Stimulated activated CD8-positive, alpha-beta memory T cell treated with anti-CD3 and anti-CD28 coated beads, Interleukin-4, amount 100 ng/mL, for 24 hours (primary cell): ENCODE results near the gene LARP1.
"Not testable (repeated sequence)": the region's sequence is repeated elsewhere in the genome, so short reads cannot be mapped to it uniquely, and the experiment has no call there.

Experiments
- DNase-seq: peaks from one replicate; pipeline ENCODE4 v3.0.0-alpha.2; 2020; ENCODE audit warnings: low read depth

Gene LARP1

GRCh38 chr5:154755361-154756008, at the start of gene LARP1:
TSS of gene LARP1 (plus strand) at chr5:154755377. CDS start at chr5:154755758, 381 bp downstream.
- no peak for DNase-seq

- no peak for DNase-seq
These were observed 48.8 kb upstream of the LARP1 start for GRCh38 chr5:154706416-154706815.

- no peak for DNase-seq
These were observed 47.5 kb upstream of the LARP1 start for GRCh38 chr5:154707641-154708040.

- DNase-seq, result no peak
These were observed 47.0 kb upstream of the LARP1 start for GRCh38 chr5:154708207-154708606.

GRCh38 chr5:154708846-154709245, 46.3 kb upstream of the LARP1 start:
- no peak for DNase-seq

- DNase-seq, result no peak
These were observed 45.5 kb upstream of the LARP1 start for GRCh38 chr5:154709368-154710305.

- DNase-seq, result no peak
These were observed 42.4 kb upstream of the LARP1 start for GRCh38 chr5:154712518-154713437.

GRCh38 chr5:154713615-154714125, 41.5 kb upstream of the LARP1 start:
- no peak for DNase-seq

- DNase-seq, result no peak
These were observed 40.8 kb upstream of the LARP1 start for GRCh38 chr5:154714266-154714986.

- DNase-seq, result no peak
These were observed 33.6 kb upstream of the LARP1 start for GRCh38 chr5:154721481-154722058.

GRCh38 chr5:154722097-154722496, 33.1 kb upstream of the LARP1 start:
- DNase-seq, result no peak

- DNase-seq, result no peak
These were observed 32.2 kb upstream of the LARP1 start for GRCh38 chr5:154722936-154723335.

GRCh38 chr5:154723740-154724505, 31.3 kb upstream of the LARP1 start:
- DNase-seq, result no peak

- no peak for DNase-seq
These were observed 27.8 kb upstream of the LARP1 start for GRCh38 chr5:154727361-154727760.

- DNase-seq, result no peak
These were observed 26.1 kb upstream of the LARP1 start for GRCh38 chr5:154728939-154729588.

- DNase-seq, result no peak
These were observed 25.6 kb upstream of the LARP1 start for GRCh38 chr5:154729613-154730012.

- DNase-seq, result not testable (repeated sequence)
These were observed 24.4 kb upstream of the LARP1 start for GRCh38 chr5:154730761-154731160.

GRCh38 chr5:154732212-154732611, 23.0 kb upstream of the LARP1 start:
- DNase-seq, result no peak
